ENCODE results near the gene BACE2. TPM values are rescaled to one million over a fixed set of nuclear protein-coding genes. Genes with fewer than 3 reads are reported as not detected.

Gene BACE2
- total RNA-seq, 1 experiment from 2014 or later = 23.2 TPM

- H4K20me1 ChIP-seq (ENCODE audit: insufficient read depth) = no peaks in the 10 kb centered on the region
- H3K27ac ChIP-seq (ENCODE audit: low read depth, low read length) = no peak overlapping the region
- no peaks in the 10 kb centered on the region for H3K79me2 ChIP-seq (ENCODE audit: insufficient read depth, low read length)
- TF ChIP-seq POLR2A (IDR thresholded peaks at IDR 0.05; ENCODE audit: borderline replicate concordance, extremely low read depth, insufficient read depth, insufficient read length) = no peak
- TF ChIP-seq SRF (IDR thresholded peaks at IDR 0.05; ENCODE audit: low read depth) = no peak
- TF ChIP-seq EZH2phosphoT487 (IDR thresholded peaks at IDR 0.05; ENCODE audit: borderline replicate concordance) = no peak
- TF ChIP-seq REST (IDR thresholded peaks at IDR 0.05; ENCODE audit: low read depth) = no peak
- no peak for TF ChIP-seq RAD21 (IDR thresholded peaks at IDR 0.05; ENCODE audit: low read depth)
- no peak for TF ChIP-seq ZNF274 (IDR thresholded peaks at IDR 0.05; ENCODE audit: low read depth, low read length)
- no peak for TF ChIP-seq CBX3 (IDR thresholded peaks at IDR 0.05; ENCODE audit: low read depth)
- H3K9me2 ChIP-seq (ENCODE audit: insufficient read depth) = no peaks in the 10 kb centered on the region
- DNase-seq (ENCODE audit: low read depth, low spot score) = no peak
- no peak overlapping the region for H3K4me3 ChIP-seq (replicated peaks in 1 of 2; ENCODE audit: low read depth in 1 of 2, low read length in 2 of 2)
- ATAC-seq = no peak
- no peaks in the 10 kb centered on the region for H3K4me1 ChIP-seq (ENCODE audit: control insufficient read depth in 1 of 2, insufficient read depth in 2 of 2, low read length in 2 of 2)
- BruUV-seq (replicated peaks) = no TSS peak
- 0 out of 2 replicates have a peak, but pooled peaks cover 3% of the 10 kb centered on the region for H3K27me3 ChIP-seq (ENCODE audit: insufficient read depth, low read length)
- no peak overlapping the region for H3K4me2 ChIP-seq (ENCODE audit: low read length)
- CTCF ChIA-PET = no interaction called here
- no peaks in the 10 kb centered on the region for H3K36me3 ChIP-seq (ENCODE audit: control insufficient read depth in 1 of 2, insufficient read depth in 2 of 2, low read length in 2 of 2)
- RAD21 ChIA-PET (ENCODE audit: low non-redundant PET in 1 of 2, low total read pairs in 2 of 2, uncharacterized antibody in 2 of 2, unreplicated experiment in 2 of 2) = no interaction called here
- POLR2A ChIA-PET = no interaction called here
- H3K9me3 ChIP-seq (ENCODE audit: control insufficient read depth in 1 of 2, insufficient read depth in 1 of 2, low read depth in 1 of 2, low read length in 2 of 2) = peaks cover 6 to 9% of the 10 kb centered on the region in 2 experiments; a peak in 2 of 4 replicates
- H3K9ac ChIP-seq (ENCODE audit: low read length) = no peak overlapping the region
- intact Hi-C loops (cut with micrococcal nuclease) = no loop called here
- H2AFZ ChIP-seq (ENCODE audit: low read depth, low read length, poor library complexity, severe bottlenecking) = no peak overlapping the region
Measured at GRCh38 chr21:41158026-41158425, 9.9 kb upstream of the BACE2 start.

- no peak for ATAC-seq
- no peaks in the 10 kb centered on the region for H3K79me2 ChIP-seq (ENCODE audit: insufficient read depth, low read length)
- H4K20me1 ChIP-seq (ENCODE audit: insufficient read depth) = no peaks in the 10 kb centered on the region
- H3K36me3 ChIP-seq (ENCODE audit: control insufficient read depth in 1 of 2, insufficient read depth in 2 of 2, low read length in 2 of 2) = no peaks in the 10 kb centered on the region
- ChIA-PET RAD21 (ENCODE audit: low non-redundant PET in 1 of 2, low total read pairs in 2 of 2, uncharacterized antibody in 2 of 2, unreplicated experiment in 2 of 2) (no interaction called here), CTCF (no interaction called here), POLR2A (no interaction called here)
- TF ChIP-seq ELF1 (IDR thresholded peaks at IDR 0.05; ENCODE audit: borderline replicate concordance, low read depth) (no peak), TCF7L2 (IDR thresholded peaks at IDR 0.05; ENCODE audit: borderline replicate concordance, extremely low read depth, insufficient read depth, insufficient read length) (no peak), ZFX (IDR thresholded peaks at IDR 0.05) (no peak), EZH2 (IDR thresholded peaks at IDR 0.05) (no peak), REST (IDR thresholded peaks at IDR 0.05; ENCODE audit: low read depth) (no peak), SIN3A (IDR thresholded peaks at IDR 0.05; ENCODE audit: low read depth) (no peak), SP1 (IDR thresholded peaks at IDR 0.05; ENCODE audit: low read depth) (no peak), SRF (IDR thresholded peaks at IDR 0.05; ENCODE audit: low read depth) (no peak), POLR2AphosphoS5 (IDR thresholded peaks at IDR 0.05; ENCODE audit: low read depth, low read length) (no peak), POLR2A (IDR thresholded peaks at IDR 0.05; ENCODE audit: borderline replicate concordance, extremely low read depth, insufficient read depth, insufficient read length) (no peak), MAX (IDR thresholded peaks at IDR 0.05) (no peak)
- H3K27me3 ChIP-seq (ENCODE audit: insufficient read depth, low read length) = no peaks in the 10 kb centered on the region
- BruUV-seq (replicated peaks) = no TSS peak
- intact Hi-C loops (cut with micrococcal nuclease) = no loop called here
- no peak overlapping the region for H3K4me3 ChIP-seq (replicated peaks in 1 of 2; ENCODE audit: low read depth in 1 of 2, low read length in 2 of 2)
- H3K27ac ChIP-seq (ENCODE audit: low read depth, low read length) = no peak overlapping the region
- no peak overlapping the region for H2AFZ ChIP-seq (ENCODE audit: low read depth, low read length, poor library complexity, severe bottlenecking)
- no peak for DNase-seq (ENCODE audit: low read depth, low spot score)
- H3K4me2 ChIP-seq (ENCODE audit: low read length) = no peak overlapping the region
- peaks cover 0 to 2% of the 10 kb centered on the region in 2 experiments; a peak in 1 of 4 replicates for H3K4me1 ChIP-seq (ENCODE audit: control insufficient read depth in 1 of 2, insufficient read depth in 2 of 2, low read length in 2 of 2)
- H3K9me2 ChIP-seq (ENCODE audit: insufficient read depth) = no peaks in the 10 kb centered on the region
- H3K9me3 ChIP-seq (ENCODE audit: control insufficient read depth in 1 of 2, insufficient read depth in 1 of 2, low read depth in 1 of 2, low read length in 2 of 2) = peaks cover 6 to 9% of the 10 kb centered on the region in 2 experiments; a peak in 2 of 4 replicates
- no peak overlapping the region for H3K9ac ChIP-seq (ENCODE audit: low read length)
Measured at GRCh38 chr21:41160036-41160435, 7.9 kb upstream of the BACE2 start.

Data from HCT116 (cell line).